Inflammatory macrophage (primary cell): Measurements from ENCODE around the gene USPL1.
A peak's percentile ranks its signal among the peaks of the same experiment; 100 is the strongest.
"Not testable (repeated sequence)": the region's sequence is repeated elsewhere in the genome, so short reads cannot be mapped to it uniquely, and the experiment has no call there.

ENCODE experiments used
- DNase-seq, 2 donors: peaks; one replicate each; pipeline ENCODE4 v3.0.0-alpha.2; 2020 to 2022

Gene USPL1

GRCh38 chr13:30616927-30617314, 799 bp upstream of the USPL1 start:
- DNase-seq = peak; percentile 93 to 94

GRCh38 chr13:30618186-30618929, 638 bp downstream of the USPL1 start:
- DNase-seq = peak; percentile 5 to 20

DNA sequence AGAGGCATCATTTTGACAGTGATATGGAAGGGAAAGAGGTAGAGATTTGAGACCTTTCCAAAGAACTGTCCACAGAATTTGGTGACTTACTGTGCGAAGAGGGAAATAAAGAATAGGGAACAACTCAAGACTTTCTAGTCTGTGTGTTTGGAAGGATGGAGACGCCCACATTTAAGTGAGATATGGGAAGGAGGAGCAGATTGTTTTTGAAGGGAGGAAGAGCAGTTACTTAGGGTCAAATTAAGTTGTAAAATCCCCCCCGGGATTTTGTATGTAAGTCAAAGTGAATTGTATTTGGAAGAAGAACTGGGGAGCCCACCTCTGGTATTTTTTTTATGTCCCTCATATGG, 1.2 kb downstream of the USPL1 start:
- DNase-seq = peak; percentile 50 to 61

- DNase-seq = no peak
Observed at GRCh38 chr13:30619731-30620130, 2.0 kb downstream of the USPL1 start.

- DNase-seq = no peak
Observed at GRCh38 chr13:30620941-30621340, 3.2 kb downstream of the USPL1 start.

- no peak for DNase-seq
Observed at GRCh38 chr13:30622551-30622950, 4.8 kb downstream of the USPL1 start.

GRCh38 chr13:30623392-30623791, 5.7 kb downstream of the USPL1 start:
- DNase-seq = no peak

- no peak for DNase-seq
Observed at GRCh38 chr13:30624630-30625029, 6.9 kb downstream of the USPL1 start.

DNA sequence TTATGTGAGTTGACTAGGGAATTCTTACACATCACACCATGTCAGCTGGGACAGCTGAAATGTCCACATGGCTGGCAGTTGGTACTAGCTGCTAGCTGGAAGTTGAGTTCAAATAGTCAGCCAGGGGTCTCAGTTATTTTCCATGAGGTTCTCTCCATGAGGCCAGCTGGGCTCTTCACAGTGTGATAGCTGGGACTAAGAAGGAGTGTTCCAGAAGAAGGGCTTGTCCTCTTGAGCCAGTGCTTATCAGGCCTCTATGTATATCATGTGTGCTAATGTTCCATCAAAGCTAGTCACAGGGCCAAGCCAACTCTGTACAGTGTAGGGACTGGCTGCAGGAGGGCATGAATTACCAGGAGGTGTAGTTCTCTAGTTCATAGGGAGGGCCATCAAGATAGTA, 11.8 kb downstream of the USPL1 start:
- no peak for DNase-seq

GRCh38 chr13:30633861-30634260, 16.1 kb downstream of the USPL1 start:
- DNase-seq = no peak

DNA sequence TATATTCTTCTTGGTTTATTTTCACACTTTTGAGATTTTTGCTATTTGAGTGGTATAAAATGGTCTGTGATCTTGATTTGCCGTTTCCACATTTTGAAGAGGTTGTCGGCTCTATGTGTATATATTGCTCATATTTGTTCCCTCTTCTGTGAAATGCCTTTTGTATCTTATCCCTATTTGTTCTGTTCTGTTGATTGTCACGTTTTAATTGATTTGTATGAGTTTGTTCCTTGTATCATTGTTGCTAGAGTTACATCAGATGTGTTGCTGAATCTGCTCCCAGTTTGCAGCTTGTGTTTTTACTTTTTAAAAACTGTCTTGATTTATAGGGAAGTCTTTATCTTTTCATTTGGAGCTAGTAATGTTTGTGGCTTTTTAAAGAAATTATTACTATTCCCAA, 17.1 kb downstream of the USPL1 start:
- DNase-seq = no peak

DNA sequence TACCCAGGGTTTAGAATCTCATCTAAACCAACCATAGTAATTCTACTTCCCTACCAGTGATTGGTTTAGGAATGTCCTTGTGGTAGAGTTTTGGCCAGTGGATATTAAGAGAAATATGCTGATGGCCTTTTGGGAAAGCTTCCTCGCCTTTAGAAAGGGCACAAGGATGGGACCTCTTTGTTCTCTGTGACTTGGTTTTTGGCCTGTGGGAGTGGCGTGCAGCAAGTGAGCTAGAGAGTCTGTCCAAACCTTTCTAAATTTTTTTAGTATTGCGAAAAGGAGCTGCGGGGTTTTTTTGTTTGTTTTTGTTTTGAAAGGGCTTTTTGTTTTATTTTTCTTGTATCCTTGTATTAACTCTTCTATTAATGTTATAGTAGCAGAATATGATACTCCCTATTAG, 20.6 kb downstream of the USPL1 start:
- no peak for DNase-seq

DNA sequence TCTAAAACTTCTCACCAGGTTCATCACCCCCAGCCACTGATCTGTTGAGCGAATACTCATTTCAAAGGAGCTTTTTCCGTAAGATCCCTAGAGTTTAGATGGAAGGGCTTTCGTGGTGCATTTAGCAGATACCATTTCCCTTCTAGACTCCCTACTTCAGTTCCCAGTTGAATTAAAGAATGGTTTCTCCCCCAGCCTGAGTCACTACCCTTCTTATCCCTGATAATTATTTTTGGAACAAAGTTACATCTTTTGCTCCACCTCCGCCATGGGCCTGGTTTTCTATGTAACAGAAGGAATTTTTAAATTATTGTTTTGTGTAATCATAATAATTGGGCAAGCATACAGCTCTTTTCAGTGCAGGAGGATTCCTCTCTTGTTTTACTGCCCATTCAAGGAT, 22.0 kb downstream of the USPL1 start:
- no peak for DNase-seq

DNA sequence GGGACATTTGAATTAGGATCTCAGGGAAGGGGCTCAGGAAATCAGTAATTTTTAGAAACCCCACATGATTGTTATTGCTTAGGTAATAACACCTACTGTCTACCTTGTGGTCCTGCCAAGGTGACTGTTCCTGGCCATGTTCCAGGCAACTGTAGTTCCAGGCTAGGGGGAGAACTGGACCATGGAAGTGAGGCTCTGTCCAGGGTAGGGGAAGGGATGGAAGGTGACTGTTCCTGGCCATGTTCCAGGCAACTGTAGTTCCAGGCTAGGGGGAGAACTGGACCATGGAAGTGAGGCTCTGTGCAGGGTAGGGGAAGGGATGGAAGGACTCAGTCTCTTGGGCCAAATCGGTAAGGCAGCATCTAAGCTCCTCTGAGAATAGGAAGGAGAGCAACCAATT, 23.5 kb downstream of the USPL1 start:
- not testable (repeated sequence) for DNase-seq

DNA sequence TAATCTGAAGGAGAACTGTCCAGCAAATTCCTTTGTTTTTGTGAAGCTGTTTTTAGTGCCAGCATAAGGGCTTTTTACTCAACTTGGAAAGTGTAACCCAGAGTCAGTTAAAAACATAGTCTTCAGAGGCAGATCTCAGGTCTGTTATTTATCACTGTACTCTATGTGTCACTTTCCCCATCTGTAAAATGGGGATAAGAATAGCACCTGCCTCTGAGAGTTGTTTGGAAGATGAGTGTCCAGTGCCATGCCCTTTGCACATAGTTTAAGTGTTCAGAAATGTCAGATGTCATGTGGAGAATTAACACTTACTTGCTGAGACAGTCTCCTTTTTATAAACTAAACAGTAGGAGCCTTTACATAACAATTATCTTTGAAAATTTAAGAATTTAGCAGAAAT, 27.9 kb downstream of the USPL1 start:
- no peak for DNase-seq

DNA sequence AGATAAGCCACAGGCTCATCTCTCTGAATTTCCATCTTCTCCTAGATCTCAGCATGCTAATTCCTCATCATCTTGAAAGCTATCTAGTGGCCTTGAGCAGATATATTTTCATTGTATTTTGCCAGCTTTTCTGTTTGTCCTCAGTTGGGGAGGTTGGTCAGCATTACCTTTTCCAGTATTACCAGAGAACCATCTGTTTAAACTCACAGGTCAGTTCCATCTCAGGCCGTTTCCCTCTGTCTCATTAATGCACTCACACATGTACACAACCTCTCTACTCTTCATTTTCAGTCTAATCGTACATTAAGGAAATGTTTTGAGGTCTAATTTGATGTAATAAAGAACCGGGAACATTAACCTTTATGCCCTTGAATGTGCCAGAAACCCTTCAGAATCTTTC, 29.7 kb downstream of the USPL1 start:
- DNase-seq = no peak

DNA sequence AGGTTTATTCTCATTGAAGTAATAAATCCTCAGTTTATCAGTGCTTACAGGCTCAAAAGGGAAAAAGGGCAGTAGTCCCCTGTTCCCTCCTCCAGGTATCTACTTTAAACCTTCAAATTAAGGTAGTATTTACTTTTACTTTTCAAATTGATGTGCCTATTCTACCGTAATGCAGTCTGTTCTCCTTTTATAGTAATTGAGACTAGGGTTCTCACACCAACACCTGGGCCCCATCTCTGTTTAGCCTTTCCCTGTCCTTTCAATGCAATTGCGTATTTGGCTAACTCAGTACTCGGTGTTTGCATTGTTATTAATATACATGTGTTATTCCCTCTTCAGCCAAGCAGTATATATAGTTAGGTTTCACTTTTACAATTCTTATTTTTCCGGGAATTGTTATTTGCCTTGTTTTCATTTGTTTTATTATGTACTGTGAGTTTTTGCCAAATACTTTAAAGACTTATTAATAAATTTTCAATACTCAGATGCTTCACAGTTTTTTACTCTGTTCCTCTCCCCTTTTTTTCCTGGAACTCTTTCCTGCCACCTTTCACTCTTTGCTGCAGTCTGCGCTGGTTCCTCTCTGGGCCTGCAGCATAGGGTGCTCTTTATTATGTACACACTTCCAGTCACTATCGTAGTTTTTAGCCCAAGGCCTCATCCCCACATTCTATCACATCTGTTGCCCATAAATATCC, 30.3 kb downstream of the USPL1 start:
- DNase-seq = no peak

- no peak for DNase-seq
Observed at GRCh38 chr13:30648522-30649012, 30.8 kb downstream of the USPL1 start.

- DNase-seq = peak; percentile 38 to 63
Observed at GRCh38 chr13:30651648-30652047, 33.9 kb downstream of the USPL1 start.

DNA sequence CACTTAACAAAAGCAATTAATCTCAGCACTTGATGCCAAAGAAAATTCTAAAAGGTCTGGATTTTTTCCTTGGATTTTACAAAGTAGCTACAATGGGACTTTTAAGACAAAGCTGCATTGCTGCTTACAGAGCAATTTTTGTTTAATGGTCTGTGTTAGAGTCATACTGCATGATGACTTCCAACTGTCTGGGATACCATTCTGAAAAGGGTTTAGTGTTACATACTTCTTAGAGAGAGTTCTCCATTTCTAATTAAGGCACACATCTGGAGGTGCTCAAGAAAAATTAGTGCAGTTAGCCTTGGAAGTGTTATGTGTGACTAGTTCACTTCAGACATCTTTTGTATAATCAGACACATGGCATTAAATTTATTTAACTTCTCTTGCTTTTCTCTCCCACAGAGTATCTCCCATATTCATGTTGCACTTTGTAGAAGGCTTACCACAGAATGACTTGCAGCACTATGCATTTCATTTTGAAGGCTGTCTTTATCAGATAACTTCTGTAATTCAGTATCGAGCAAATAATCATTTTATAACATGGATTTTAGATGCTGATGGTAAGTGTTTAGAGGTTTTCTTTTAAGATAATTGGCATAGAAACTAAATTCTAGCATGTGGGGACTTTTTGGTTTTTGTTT, 35.1 kb downstream of the USPL1 start:
- no peak for DNase-seq

DNA sequence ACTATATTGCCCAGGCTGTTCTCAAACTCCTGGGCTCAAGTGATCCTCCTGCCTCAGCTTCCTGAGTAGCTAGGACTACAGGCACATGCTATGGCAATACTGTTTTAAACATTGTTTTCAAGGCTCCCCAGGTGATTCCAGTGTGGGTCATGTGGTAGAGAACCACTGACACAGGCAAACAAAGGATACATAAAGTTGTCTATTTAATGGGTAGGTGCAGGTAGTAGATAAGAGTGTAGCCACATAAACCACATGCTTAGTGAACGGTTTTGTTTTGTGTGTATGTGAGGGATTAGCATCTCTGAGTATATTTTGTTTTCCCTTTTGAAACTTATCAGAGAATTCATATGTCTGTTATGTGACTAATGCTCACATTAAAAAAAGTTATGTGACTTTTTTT, 36.7 kb downstream of the USPL1 start:
- DNase-seq = no peak

GRCh38 chr13:30656178-30656577, 38.5 kb downstream of the USPL1 start:
- no peak for DNase-seq

- no peak for DNase-seq
Observed at GRCh38 chr13:30659980-30660379, 42.3 kb downstream of the USPL1 start.

DNA sequence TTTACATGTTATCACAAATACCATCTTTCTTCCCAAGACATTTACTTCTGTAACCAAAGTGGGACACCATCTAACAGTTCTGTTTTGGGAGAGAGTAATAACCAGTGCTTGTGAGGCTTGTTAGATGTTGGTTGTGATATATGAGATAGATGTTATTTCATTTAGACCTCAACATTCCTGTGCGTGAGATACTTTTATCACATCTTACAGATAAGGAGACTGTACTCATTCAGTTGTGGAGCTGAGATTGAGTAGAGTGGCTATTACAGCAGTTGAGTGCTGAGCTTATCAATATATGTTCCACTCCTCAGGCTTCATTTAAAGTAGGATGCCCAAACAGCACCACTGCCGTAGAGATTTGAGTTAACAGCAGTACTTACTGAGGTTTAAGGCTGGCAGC, 43.1 kb downstream of the USPL1 start:
- no peak for DNase-seq
